AG04449 (cell line): ENCODE results near the gene ATG7.

Experiments
- CTCF ChIA-PET: fragments of 350-600 bp; formaldehyde crosslinking; extraction: SDS; loops from one replicate; lab custom pipeline; 2021; ENCODE audit warnings: antibody characterized with exemption; lab: Yijun Ruan, JAX
- POLR2A ChIA-PET: fragments of 400-600, 350-600 bp; formaldehyde crosslinking; extraction: SDS; loops from one replicate; lab custom pipeline; 2020; ENCODE audit warnings: antibody characterized with exemption, inconsistent platforms; lab: Yijun Ruan, JAX
- DNase-seq: peaks from one replicate; pipeline ENCODE4 v3.0.0-alpha.2; 2010; ENCODE audit warnings: low read depth, low spot score
- H3K4me3 ChIP-seq: 2 replicates; pipeline ENCODE4 v1.5.1; 2011; ENCODE audit warnings: low read depth, mild to moderate bottlenecking, control low read depth, low read length
- CTCF ChIP-seq: IDR thresholded peaks from one replicate; pipeline ENCODE4 v1.5.1; 2011; ENCODE audit warnings: mild to moderate bottlenecking, moderate library complexity, low read length, control low read depth, inconsistent platforms; ENCODE audit not compliant: insufficient read depth; ENCODE audit errors: missing control alignments

ATG7 gene

GRCh38 chr3:11530153-11530721, 258.0 kb downstream of the ATG7 start:
- peak; percentile 98 for DNase-seq
- ChIA-PET POLR2A (interaction anchor here (1.0 kb wide), 1 partner anchor 292 kb away, joined by 3 read pairs; no protein-coding TSS in a partner anchor), CTCF (interaction anchor here (1.6 kb wide), 1 partner anchor 149 kb away, joined by 3 read pairs; no protein-coding TSS in a partner anchor)
- no peak overlapping the region for H3K4me3 ChIP-seq
- TF ChIP-seq CTCF: peak; percentile 50

GRCh38 chr3:11532931-11533391, 260.8 kb downstream of the ATG7 start:
- DNase-seq: peak; percentile 34
- CTCF ChIA-PET: interaction anchor here (0.9 to 1.4 kb wide), 4 partner anchors 10 to 153 kb away, joined by 3 to 4 read pairs (median 3); no protein-coding TSS in a partner anchor
- H3K4me3 ChIP-seq: no peak overlapping the region
- TF ChIP-seq CTCF: no peak
- POLR2A ChIA-PET: interaction anchor here (0.5 kb wide), 1 partner anchor 19 kb away, joined by 3 read pairs; no protein-coding TSS in a partner anchor

- no peak for TF ChIP-seq CTCF
- CTCF ChIA-PET: interaction anchor here (1.0 to 1.3 kb wide), 2 partner anchors 10 to 21 kb away, joined by 3 read pairs; no protein-coding TSS in a partner anchor
- no peak overlapping the region for H3K4me3 ChIP-seq
- POLR2A ChIA-PET: interaction anchor here (0.6 kb wide), 1 partner anchor 24 kb away, joined by 3 read pairs; no protein-coding TSS in a partner anchor
- DNase-seq: no peak
These were observed 262.0 kb downstream of the ATG7 start for GRCh38 chr3:11534011-11534792.

GRCh38 chr3:11534793-11535101, 262.6 kb downstream of the ATG7 start:
- ChIA-PET CTCF (interaction anchor here (1.0 kb wide), 1 partner anchor 21 kb away, joined by 3 read pairs; no protein-coding TSS in a partner anchor), POLR2A (no interaction called here)
- DNase-seq: no peak
- H3K4me3 ChIP-seq: no peak overlapping the region
- no peak for TF ChIP-seq CTCF

- DNase-seq: no peak
- H3K4me3 ChIP-seq: no peak overlapping the region
- POLR2A ChIA-PET: no interaction called here
- CTCF ChIA-PET: no interaction called here
- no peak for TF ChIP-seq CTCF
These were observed 263.2 kb downstream of the ATG7 start for GRCh38 chr3:11535243-11535960.
